Thoracic aorta (tissue), 2 donors: Measurements from ENCODE around the gene ANKRD11. TPM values are rescaled to one million over a fixed set of nuclear protein-coding genes. Genes with fewer than 3 reads are reported as not detected.

Experiments used
- ATAC-seq: fragments of 150-250 bp; one replicate; pipeline ENCODE4 v1.8.0; 2017; ENCODE audit warnings: low read depth; ENCODE audit not compliant: insufficient number of reproducible peaks, low FRiP score
- DNase-seq: peaks from one replicate; pipeline ENCODE4 v3.0.0-alpha.2; 2020; ENCODE audit warnings: low spot score
- H3K27ac ChIP-seq, 2 donors: fragments of 200-600 bp; sonication (generic); 1 replicate in 1 of 2; 2 replicates in 1 of 2; pipeline ENCODE4 v1.5.1; 2016; ENCODE audit warnings: mild to moderate bottlenecking in 2 of 2, moderate library complexity in 2 of 2
- H3K27me3 ChIP-seq: fragments of 200-600 bp; sonication (generic); replicated peaks from 2 replicates; pipeline ENCODE4 v1.6.0; 2016; ENCODE audit warnings: mild to moderate bottlenecking; ENCODE audit not compliant: insufficient read depth
- H3K36me3 ChIP-seq: fragments of 200-600 bp; sonication (generic); one replicate; pipeline ENCODE4 v1.5.1; 2016
- H3K4me1 ChIP-seq, 2 donors: fragments of 200-600 bp; sonication (generic); 1 replicate in 1 of 2; 2 replicates in 1 of 2; pipeline versions ENCODE4 v1.5.1 to v1.6.0; 2016; ENCODE audit warnings: low read depth in 2 of 2, mild to moderate bottlenecking in 1 of 2; ENCODE audit not compliant: control insufficient read depth in 1 of 2
- H3K4me3 ChIP-seq: fragments of 200-600 bp; sonication (generic); 2 replicates; pipeline ENCODE4 v1.5.1; 2016; ENCODE audit warnings: mild to moderate bottlenecking
- H3K9me3 ChIP-seq: fragments of 200-600 bp; sonication (generic); 2 replicates; pipeline ENCODE4 v1.5.1; 2016
- total RNA-seq, 2 donors: library from RNA; depleted of rRNA; stranded (reverse); fragments of >200 nt; gene quantifications; one replicate each; pipeline versions ENCODE4 v1.1.0 to v1.2.3, GENCODE V29; 2016
- TF ChIP-seq, protein P1 (sequence below): fragments of 200-600 bp; sonication (generic); IDR thresholded peaks from one replicate; pipeline ENCODE4 v1.5.1; 2019; ENCODE audit warnings: antibody characterized with exemption

Gene ANKRD11
- total RNA-seq, 2 donors from 2014 or later: 125 to 129 TPM

GRCh38 chr16:89318871-89319630 lies 171.3 kb downstream of the ANKRD11 start:
- Histone ChIP-seq H3K27ac (peak overlapping the region; percentile 78 to 88), H3K9me3 (no peaks in the 10 kb centered on the region), H3K4me3 (peak overlapping the region; percentile 49), H3K4me1 (peaks cover 45 to 84% of the 10 kb centered on the region in 2 donors), H3K36me3 (no peaks in the 10 kb centered on the region), H3K27me3 (no peaks in the 10 kb centered on the region)
- no peak for ATAC-seq
- DNase-seq: no peak
- TF ChIP-seq, protein P1, sequence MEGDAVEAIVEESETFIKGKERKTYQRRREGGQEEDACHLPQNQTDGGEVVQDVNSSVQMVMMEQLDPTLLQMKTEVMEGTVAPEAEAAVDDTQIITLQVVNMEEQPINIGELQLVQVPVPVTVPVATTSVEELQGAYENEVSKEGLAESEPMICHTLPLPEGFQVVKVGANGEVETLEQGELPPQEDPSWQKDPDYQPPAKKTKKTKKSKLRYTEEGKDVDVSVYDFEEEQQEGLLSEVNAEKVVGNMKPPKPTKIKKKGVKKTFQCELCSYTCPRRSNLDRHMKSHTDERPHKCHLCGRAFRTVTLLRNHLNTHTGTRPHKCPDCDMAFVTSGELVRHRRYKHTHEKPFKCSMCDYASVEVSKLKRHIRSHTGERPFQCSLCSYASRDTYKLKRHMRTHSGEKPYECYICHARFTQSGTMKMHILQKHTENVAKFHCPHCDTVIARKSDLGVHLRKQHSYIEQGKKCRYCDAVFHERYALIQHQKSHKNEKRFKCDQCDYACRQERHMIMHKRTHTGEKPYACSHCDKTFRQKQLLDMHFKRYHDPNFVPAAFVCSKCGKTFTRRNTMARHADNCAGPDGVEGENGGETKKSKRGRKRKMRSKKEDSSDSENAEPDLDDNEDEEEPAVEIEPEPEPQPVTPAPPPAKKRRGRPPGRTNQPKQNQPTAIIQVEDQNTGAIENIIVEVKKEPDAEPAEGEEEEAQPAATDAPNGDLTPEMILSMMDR: no peak

GRCh38 chr16:89318430-89318758 lies 172.0 kb downstream of the ANKRD11 start:
- TF ChIP-seq, protein P1: no peak
- Histone ChIP-seq H3K9me3 (no peaks in the 10 kb centered on the region), H3K27ac (no peak overlapping the region), H3K4me3 (no peak overlapping the region), H3K27me3 (no peaks in the 10 kb centered on the region), H3K4me1 (peaks cover 45 to 78% of the 10 kb centered on the region in 2 donors), H3K36me3 (no peaks in the 10 kb centered on the region)
- DNase-seq (no peak), ATAC-seq (no peak)

- no peaks in the 10 kb centered on the region for H3K27me3 ChIP-seq
- no peak for DNase-seq
- H3K4me3 ChIP-seq: no peak overlapping the region
- ATAC-seq: no peak
- H3K4me1 ChIP-seq: peaks cover 43 to 74% of the 10 kb centered on the region in 2 donors
- H3K9me3 ChIP-seq: no peaks in the 10 kb centered on the region
- TF ChIP-seq, protein P1: no peak
- H3K36me3 ChIP-seq: peaks cover 2% of the 10 kb centered on the region
- no peak overlapping the region for H3K27ac ChIP-seq
These were observed 172.5 kb downstream of the ANKRD11 start for GRCh38 chr16:89317729-89318429.

DNA sequence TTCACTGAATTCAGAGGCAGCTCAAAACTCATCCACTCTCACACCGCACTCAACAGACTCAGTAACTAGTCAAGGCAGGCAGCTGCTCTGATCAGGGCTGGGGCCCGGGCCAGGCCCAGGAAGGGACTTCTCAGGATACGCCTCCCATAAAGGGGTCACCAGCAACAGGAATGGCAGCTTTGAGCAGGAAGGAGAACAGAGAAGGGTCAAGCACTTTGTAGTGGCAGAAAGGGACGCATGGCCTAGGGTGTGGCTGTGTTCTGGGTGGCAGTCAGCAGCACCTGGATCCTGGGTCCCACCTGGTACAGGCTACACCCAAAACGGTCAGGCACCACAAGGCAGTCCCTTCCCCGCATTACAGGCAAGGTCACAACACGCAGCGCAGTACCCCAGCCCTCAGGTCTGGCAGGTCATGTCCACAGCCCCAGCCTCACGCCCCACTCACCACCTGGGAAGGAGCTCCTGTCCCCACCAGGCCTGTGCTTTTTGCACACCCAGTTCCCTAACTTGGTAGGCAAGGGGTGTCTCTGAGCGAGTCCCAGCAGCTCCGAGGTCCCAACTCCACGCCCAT lies 173.2 kb downstream of the ANKRD11 start:
- Histone ChIP-seq H3K4me3 (no peak overlapping the region), H3K27me3 (no peaks in the 10 kb centered on the region), H3K9me3 (no peaks in the 10 kb centered on the region), H3K4me1 (peaks cover 37 to 67% of the 10 kb centered on the region in 2 donors), H3K27ac (no peak overlapping the region), H3K36me3 (peaks cover 7% of the 10 kb centered on the region)
- no peak for ATAC-seq
- DNase-seq: no peak
- TF ChIP-seq, protein P1: no peak

DNA sequence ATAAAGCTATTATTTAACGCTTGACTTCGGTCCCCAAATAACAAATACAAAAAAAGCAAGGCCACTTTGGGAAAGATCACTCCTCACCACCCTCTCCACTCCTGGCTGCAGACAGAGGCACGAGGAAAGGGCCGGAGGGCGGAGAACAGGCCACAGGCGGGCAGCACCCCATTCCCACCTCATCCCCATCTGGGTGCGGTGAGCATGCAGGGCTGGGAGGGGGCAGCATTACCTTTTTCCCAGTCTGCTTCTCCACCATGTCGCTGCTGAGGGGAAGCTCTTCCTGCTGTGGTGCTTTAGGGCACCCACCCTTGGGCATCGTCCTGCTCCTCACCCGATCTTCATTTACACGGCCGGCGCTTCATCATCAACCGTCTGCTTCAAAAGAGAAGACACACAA lies 173.7 kb downstream of the ANKRD11 start:
- Histone ChIP-seq H3K4me1 (peaks cover 34 to 63% of the 10 kb centered on the region in 2 donors), H3K27me3 (no peaks in the 10 kb centered on the region), H3K36me3 (peaks cover 11% of the 10 kb centered on the region), H3K4me3 (no peak overlapping the region), H3K9me3 (no peaks in the 10 kb centered on the region), H3K27ac (no peak overlapping the region)
- TF ChIP-seq, protein P1: no peak
- DNase-seq (no peak), ATAC-seq (no peak)
